Suprapubic skin (tissue), 4 donors: ENCODE data around the gene MAPK13. TPM values are rescaled to one million over a fixed set of nuclear protein-coding genes. Genes with fewer than 3 reads are reported as not detected.

Source experiments
- DNase-seq, 2 donors: peaks; one replicate each; pipeline ENCODE4 v3.0.0-alpha.2; 2019; ENCODE audit warnings: low spot score in 2 of 2
- H3K27ac ChIP-seq: fragments of 200-600 bp; sonication (generic); one replicate; pipeline ENCODE4 v1.5.1; 2019
- H3K27me3 ChIP-seq: fragments of 200-600 bp; sonication (generic); one replicate; pipeline ENCODE4 v1.5.1; 2019
- H3K36me3 ChIP-seq: fragments of 200-600 bp; sonication (generic); one replicate; pipeline ENCODE4 v1.5.1; 2019
- H3K4me1 ChIP-seq: fragments of 200-600 bp; sonication (generic); one replicate; pipeline ENCODE4 v1.5.1; 2019
- H3K4me3 ChIP-seq: fragments of 200-600 bp; sonication (generic); one replicate; pipeline ENCODE4 v1.5.1; 2019; ENCODE audit warnings: mild to moderate bottlenecking
- H3K9me3 ChIP-seq: fragments of 200-600 bp; sonication (generic); one replicate; pipeline ENCODE4 v1.5.1; 2019
- EP300 ChIP-seq: sonication (generic); formaldehyde crosslinking; IDR thresholded peaks from one replicate; pipeline ENCODE4 v1.6.1; 2017; ENCODE audit warnings: antibody characterized with exemption
- POLR2A ChIP-seq, 2 donors: fragments of 450-650 bp; IDR thresholded peaks; one replicate each; pipeline ENCODE4 v1.6.1; 2017; ENCODE audit warnings: antibody characterized with exemption in 2 of 2, mild to moderate bottlenecking in 2 of 2, moderate library complexity in 2 of 2
- POLR2AphosphoS5 ChIP-seq, 3 donors: sonication (generic); formaldehyde crosslinking; IDR thresholded peaks; one replicate each; pipeline ENCODE4 v1.6.1; 2017; ENCODE audit warnings: antibody characterized with exemption in 3 of 3
- WGBS: methylation state at CpG from one replicate; pipeline ENCODE4 v1.1.5; 2018; 5-methylcytosine and 5-hydroxymethylcytosine counted together
- total RNA-seq, 4 donors: library from RNA; depleted of rRNA; stranded (reverse); fragments of >200 nt; gene quantifications; one replicate each; pipeline ENCODE4 v1.1.0, GENCODE V29; 2016
- TF ChIP-seq, protein P1 (sequence below), 2 donors: fragments of 200-600 bp in 1 of 2; fragments of 450-650 bp in 1 of 2; sonication (generic) in 1 of 2; IDR thresholded peaks; one replicate each; pipeline ENCODE4 v1.5.1; 2016 to 2019; ENCODE audit warnings: antibody characterized with exemption in 2 of 2, mild to moderate bottlenecking in 1 of 2, moderate library complexity in 1 of 2

The MAPK13 gene
- total RNA-seq, 4 donors from 2014 or later: 72.5 to 109 (median 105) TPM

- Histone ChIP-seq H3K27ac (no peak overlapping the region), H3K27me3 (no peaks in the 10 kb centered on the region), H3K9me3 (no peaks in the 10 kb centered on the region), H3K4me1 (peaks cover 43% of the 10 kb centered on the region), H3K4me3 (no peak overlapping the region), H3K36me3 (no peaks in the 10 kb centered on the region)
- WGBS: 79% methylated on average over 4 of the region's 4 CpGs
- no peak for DNase-seq
- TF ChIP-seq, protein P1, sequence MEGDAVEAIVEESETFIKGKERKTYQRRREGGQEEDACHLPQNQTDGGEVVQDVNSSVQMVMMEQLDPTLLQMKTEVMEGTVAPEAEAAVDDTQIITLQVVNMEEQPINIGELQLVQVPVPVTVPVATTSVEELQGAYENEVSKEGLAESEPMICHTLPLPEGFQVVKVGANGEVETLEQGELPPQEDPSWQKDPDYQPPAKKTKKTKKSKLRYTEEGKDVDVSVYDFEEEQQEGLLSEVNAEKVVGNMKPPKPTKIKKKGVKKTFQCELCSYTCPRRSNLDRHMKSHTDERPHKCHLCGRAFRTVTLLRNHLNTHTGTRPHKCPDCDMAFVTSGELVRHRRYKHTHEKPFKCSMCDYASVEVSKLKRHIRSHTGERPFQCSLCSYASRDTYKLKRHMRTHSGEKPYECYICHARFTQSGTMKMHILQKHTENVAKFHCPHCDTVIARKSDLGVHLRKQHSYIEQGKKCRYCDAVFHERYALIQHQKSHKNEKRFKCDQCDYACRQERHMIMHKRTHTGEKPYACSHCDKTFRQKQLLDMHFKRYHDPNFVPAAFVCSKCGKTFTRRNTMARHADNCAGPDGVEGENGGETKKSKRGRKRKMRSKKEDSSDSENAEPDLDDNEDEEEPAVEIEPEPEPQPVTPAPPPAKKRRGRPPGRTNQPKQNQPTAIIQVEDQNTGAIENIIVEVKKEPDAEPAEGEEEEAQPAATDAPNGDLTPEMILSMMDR (IDR thresholded peaks at IDR 0.05): no peak
- TF ChIP-seq POLR2A (IDR thresholded peaks at IDR 0.05) (no peak), POLR2AphosphoS5 (IDR thresholded peaks at IDR 0.05) (no peak), EP300 (no peak)
These were observed 11.1 kb upstream of the MAPK13 start for GRCh38 chr6:36119209-36119608.

DNA sequence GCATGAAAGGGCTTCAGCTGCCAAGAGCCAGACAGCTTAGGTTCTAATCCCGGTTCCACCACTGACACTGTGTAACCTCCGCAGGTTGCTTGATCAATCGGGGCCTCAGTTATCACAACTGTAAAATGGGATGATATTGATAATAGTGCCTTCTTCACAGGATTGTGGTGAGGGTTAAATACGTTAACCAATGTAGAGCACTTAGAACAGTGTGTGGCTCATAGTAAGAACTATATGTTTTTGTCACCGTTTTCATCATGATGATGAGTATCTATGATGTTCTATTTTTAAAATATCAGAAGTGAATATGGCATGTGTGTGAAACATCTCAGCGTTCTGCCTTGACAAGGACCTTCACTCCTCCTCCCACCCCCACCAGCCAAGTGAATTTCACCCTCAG, 10.3 kb upstream of the MAPK13 start:
- no peaks in the 10 kb centered on the region for H3K36me3 ChIP-seq
- 80% methylated on average over 6 of the region's 6 CpGs for WGBS
- TF ChIP-seq POLR2A (IDR thresholded peaks at IDR 0.05) (no peak), POLR2AphosphoS5 (IDR thresholded peaks at IDR 0.05) (no peak), EP300 (no peak)
- TF ChIP-seq, protein P1 (IDR thresholded peaks at IDR 0.05): no peak
- H3K9me3 ChIP-seq: no peaks in the 10 kb centered on the region
- peak overlapping the region; percentile 68 for H3K27ac ChIP-seq
- H3K4me1 ChIP-seq: peaks cover 44% of the 10 kb centered on the region
- no peaks in the 10 kb centered on the region for H3K27me3 ChIP-seq
- no peak for DNase-seq
- H3K4me3 ChIP-seq: no peak overlapping the region

DNA sequence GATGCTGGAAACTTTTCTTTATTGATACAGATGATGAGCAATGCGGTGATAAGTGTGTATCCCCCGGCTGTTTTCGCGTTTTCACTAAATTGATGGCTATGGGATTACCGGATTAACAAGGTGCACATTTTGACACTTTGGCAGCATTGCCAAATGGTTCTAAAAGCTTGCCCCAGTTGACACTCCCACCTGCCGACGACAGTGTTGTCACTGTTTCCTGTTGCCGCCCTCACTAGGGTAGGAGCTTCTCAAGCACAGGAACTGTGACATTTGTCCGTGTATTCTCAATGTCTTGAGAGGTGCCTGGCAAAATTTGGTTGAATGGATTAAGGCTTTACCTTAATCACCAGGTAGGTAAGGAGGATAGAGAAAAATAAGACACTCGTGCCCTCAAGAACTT, 9.8 kb upstream of the MAPK13 start:
- DNase-seq: peak in 1 of 2 donors; percentile 66
- Histone ChIP-seq H3K27ac (peak overlapping the region; percentile 68), H3K27me3 (no peaks in the 10 kb centered on the region), H3K4me3 (peak overlapping the region; percentile 14), H3K36me3 (no peaks in the 10 kb centered on the region), H3K9me3 (no peaks in the 10 kb centered on the region), H3K4me1 (peaks cover 44% of the 10 kb centered on the region)
- WGBS: 46% methylated on average over 10 of the region's 10 CpGs
- TF ChIP-seq POLR2A (IDR thresholded peaks at IDR 0.05) (no peak), POLR2AphosphoS5 (IDR thresholded peaks at IDR 0.05) (no peak), EP300 (no peak)
- TF ChIP-seq, protein P1 (IDR thresholded peaks at IDR 0.05): no peak

- DNase-seq: peak in 1 of 2 donors; percentile 78
- Histone ChIP-seq H3K4me3 (peak overlapping the region; percentile 14), H3K27me3 (no peaks in the 10 kb centered on the region), H3K9me3 (no peaks in the 10 kb centered on the region), H3K36me3 (no peaks in the 10 kb centered on the region), H3K4me1 (peaks cover 44% of the 10 kb centered on the region), H3K27ac (peak overlapping the region; percentile 68)
- TF ChIP-seq, protein P1 (IDR thresholded peaks at IDR 0.05): no peak
- no peak for TF ChIP-seq POLR2AphosphoS5 (IDR thresholded peaks at IDR 0.05)
- no peak for TF ChIP-seq EP300
- TF ChIP-seq POLR2A (IDR thresholded peaks at IDR 0.05): no peak
- 26% methylated on average over 12 of the region's 13 CpGs for WGBS
These were observed 9.1 kb upstream of the MAPK13 start for GRCh38 chr6:36120979-36121786.

GRCh38 chr6:36121787-36122494, 8.4 kb upstream of the MAPK13 start:
- Histone ChIP-seq H3K4me3 (no peak overlapping the region), H3K36me3 (no peaks in the 10 kb centered on the region), H3K4me1 (peaks cover 44% of the 10 kb centered on the region), H3K9me3 (no peaks in the 10 kb centered on the region), H3K27me3 (no peaks in the 10 kb centered on the region), H3K27ac (peak overlapping the region; percentile 36)
- DNase-seq: no peak
- TF ChIP-seq POLR2A (IDR thresholded peaks at IDR 0.05) (no peak), POLR2AphosphoS5 (IDR thresholded peaks at IDR 0.05) (no peak), EP300 (no peak)
- TF ChIP-seq, protein P1 (IDR thresholded peaks at IDR 0.05): no peak
- WGBS: 75% methylated on average over 4 of the region's 4 CpGs
